GM19328 (cell line): ENCODE results near the gene COL6A1.
"Not testable (repeated sequence)": the region's sequence is repeated elsewhere in the genome, so short reads cannot be mapped to it uniquely, and the experiment has no call there.

Experiments
- ATAC-seq: cut with Tn5 transposase; IDR thresholded peaks from one replicate; pipeline ENCODE4 v1.9.1; 2021; ENCODE audit warnings: mild to moderate bottlenecking, moderate library complexity; ENCODE audit not compliant: unreplicated experiment

Gene COL6A1

DNA sequence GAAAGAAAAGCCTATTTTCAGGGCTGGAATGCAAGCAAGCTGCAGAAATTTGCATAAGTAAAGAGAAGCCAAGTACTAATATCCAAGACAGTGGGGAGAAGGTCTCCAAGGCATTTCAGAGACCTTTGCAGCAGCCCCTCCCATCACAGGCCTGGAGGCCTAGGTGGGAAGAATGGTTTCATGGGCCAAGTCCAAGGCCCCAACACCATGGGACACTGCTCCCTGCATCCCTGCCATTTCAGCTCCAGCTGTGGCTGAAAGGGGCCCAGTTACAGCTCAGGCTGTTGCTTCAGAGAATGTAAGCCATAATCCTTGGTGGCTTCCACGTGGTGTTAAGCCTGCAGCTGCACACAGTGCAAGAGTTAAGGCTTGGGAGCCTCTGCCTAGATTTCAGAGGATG is 16.9 kb upstream of the COL6A1 start:
- no peak for ATAC-seq

DNA sequence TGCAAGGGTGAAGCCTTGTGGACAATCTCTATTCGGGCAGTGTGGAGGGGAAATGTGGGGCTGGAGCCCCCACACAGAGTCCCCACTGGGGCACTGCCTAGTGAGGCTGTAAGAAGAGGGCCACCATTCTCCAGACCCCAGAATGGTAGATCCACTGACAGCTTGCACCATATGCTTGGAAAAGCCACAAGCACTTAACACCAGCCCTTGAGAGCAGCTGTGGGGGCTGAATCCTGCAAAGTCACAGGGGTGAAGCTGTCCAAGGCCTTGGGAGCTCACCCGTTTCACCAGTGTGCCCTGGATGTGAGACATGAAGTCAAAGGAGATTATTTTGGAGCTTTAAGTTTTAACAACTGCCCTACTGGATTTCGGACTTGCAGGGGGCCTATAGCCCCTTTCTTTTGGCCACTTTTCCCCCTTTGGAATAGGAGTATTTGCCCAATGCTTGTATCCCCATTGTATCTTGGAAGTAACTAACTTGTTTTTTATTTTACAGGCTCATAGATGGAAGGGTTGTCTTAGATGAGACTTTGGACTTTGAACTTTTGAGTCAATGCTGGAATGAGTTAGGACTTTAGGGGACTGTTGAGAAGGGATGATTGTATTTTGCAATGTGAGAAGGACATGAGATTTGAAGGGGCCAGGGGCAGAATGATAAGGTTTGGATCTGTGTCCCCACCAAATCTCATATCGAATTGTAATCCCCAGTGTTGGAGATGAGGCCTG is 16.3 kb upstream of the COL6A1 start:
- no peak for ATAC-seq

DNA sequence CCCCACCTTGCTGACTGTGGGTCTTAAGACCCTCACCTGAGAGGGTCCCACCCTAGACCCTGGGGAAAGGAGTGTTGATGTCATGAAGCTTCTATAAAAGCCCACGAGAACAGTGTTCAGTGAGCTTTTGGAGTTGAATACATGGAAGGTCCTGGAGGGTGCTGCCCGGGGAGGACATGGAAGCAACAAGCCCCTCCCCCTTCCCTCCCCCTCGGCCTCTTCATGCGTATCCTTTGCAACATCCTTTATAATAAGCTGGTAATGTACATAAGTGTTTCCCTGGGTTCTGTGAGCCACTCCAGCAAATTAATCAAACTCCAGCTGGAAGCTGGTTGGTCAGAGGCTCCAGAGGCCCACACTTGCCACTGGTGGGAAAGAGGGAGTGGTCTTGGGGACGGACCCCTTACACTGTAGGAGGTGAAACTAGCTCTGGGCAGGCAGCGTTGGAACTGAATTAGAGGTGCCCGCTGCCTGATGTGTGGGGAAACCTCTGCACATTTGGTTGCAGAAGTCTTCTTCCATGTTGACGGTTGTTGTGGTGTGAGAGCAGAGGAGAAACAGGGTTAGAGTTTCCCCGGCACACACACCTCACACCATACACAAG is 14.7 kb upstream of the COL6A1 start:
- ATAC-seq, result no peak

DNA sequence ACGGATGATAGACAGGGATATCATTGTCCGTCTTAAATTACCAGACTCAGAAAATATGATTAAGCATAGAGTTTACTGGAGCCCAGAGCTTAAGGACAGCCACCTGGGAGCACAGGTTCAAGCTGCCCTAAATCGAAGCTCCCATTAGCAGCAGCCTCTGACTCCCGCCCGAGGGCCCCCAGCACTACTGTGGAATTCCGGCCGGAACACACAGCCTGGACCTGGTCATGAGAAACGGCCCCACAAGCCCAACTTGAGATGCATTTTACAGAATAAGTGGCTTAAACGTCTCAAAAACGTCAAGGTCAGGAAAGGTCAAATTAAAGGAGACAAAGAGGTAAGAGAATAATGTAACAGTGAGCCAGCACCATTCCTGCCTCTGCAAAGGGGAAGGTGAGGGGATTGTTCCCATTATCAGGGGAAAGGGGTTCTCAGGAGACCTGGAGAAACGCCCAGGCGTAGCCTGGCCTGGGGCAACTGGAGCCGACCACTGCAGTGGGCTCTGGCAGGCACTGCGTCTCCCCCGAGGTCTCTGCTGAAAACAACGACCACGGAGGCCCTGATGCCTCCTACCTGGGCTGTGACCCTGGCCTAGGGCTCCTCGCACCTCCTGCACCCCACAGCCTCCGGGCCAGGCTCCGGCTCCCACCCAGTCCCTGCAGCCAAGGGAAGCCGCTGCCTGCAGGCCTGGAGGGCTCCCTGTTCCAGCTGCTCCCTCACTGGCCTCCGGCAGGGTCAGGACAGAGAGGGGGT is 11.5 kb upstream of the COL6A1 start:
- ATAC-seq, result no peak

DNA sequence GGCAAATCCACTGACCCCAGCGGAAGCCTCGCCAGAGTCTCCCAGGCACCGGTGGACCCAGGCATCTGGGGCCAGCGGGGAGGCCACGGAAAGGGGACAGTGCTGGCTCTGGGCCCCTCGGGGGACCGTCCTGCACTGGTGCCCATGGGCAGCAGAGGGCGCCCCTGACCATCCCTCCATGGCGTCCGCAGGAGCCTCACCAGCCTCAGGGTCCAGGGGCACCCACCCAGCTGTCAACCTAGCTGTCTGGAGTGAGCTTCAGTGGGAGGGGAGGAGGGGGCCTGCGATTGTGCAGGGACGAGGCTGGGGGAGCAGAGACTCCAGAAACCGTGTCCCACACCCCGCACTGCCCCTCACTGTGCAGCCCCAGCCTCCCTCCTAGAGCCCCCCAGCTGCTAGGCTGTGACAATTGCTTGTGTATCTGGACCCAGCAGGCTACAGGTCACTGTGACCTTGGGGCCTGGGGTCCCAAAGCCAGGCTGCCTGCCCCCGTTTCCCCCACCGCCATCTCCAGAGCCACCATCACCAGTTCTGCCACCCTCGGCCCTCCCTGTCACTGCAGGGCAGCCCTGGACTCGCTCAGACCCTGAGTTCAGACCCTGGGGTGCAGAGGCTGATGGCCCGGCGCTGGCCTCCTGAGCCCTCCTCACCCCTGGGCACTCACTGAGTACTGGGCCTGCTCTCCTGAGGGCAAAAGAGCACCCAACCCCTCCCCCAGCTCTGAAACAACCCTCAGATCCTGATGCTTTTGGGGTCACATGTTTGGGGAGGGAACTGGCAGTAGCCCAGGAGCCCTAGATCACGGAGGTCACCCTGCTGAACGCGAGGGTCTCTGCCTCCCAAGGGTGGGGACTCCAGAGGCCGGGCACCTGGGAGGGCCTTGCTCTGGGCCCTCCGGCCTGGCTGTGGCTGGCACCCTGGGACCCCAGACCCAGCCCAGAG is 10.6 kb upstream of the COL6A1 start:
- no peak for ATAC-seq

DNA sequence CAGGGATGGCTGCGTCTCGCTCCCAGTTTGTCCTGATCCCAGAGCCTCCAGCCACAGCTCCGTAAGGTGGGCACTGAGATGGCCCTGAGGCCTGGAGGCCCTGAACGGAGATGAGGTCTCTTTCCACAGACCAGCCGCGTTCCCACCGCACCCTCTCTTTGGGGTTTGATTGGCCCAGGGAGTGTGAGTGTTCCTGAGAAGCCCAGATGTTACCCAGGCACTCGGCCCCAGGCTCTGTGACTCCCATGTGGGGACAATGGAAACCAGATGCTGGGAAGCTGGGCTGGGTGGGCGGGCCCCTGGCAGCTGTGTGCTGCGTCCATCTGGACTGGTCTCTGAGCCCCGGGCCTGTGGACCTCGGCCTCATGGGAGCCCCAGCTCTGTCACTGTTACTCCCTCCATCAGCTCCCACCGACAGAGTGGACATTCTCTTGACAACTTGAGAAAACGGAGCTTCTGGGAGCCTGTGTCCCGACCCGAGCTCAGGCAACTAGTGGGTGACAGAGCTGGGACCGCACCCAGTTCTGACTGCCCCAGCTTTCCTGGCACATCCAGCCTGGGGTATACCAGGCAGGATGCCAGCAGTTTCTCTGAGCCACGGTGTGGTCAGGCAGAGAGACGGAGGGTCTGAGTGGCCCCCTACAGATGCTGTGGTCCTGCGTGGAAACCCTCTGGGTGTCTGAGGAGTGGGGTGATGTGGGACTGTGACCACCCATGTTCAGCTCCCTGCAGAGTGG is 9.8 kb upstream of the COL6A1 start:
- ATAC-seq, result no peak

DNA sequence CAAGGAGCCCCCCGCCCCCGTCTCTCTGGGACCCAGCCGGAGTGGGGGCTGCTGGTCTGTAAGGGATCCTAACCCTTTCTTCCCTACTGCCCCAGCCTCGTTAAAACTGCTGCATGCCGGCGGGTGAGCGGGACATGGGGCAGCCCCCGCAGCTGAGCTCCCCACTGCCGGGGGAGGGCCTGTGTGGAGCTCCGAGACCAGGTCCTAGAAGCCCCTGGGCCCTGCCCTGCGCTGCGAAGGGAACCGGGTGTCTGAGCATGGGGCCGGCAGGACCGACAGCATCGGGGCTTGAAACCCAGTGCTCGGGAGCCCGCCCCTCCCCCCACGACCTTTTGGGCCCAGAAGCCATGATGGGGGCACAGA is 9.2 kb upstream of the COL6A1 start:
- ATAC-seq, result no peak

DNA sequence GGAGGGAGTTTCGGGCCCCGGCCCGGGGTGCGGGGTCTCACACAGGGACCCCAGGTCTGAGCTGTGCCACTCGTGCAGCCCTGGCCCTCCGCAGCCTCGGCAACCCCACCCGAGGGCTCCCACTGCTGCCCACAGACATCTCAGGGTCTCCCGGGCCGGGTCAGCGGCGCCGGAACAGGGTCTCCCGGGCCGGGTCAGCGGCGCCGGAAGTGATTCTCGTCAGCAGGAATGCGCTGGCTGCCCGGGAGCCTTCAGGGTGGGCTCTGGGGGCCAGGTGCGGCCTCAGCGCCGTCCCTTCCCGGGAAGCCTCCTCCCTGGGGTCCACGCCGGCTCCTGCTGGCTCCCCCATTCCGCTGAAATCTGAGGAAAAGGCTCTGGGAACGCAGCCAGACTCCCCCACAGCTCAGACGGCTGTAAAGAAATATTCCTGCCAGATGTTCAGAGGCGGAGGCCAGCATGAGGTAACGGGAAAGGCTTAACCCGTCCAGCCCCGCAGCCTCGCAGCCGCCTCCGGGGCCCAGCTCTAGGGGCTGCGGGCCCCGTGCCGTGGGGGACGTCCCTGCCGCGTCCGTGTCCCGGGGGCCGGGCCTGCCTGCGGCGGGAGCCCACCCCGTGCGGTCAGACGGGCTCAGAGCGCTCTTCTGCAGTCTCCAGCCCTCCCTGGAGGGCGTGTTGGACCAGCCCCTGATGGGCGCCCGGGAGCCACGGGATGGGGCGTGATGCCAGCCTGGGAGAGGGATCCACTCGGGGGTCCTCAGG is 8.7 kb upstream of the COL6A1 start:
- ATAC-seq, result no peak

DNA sequence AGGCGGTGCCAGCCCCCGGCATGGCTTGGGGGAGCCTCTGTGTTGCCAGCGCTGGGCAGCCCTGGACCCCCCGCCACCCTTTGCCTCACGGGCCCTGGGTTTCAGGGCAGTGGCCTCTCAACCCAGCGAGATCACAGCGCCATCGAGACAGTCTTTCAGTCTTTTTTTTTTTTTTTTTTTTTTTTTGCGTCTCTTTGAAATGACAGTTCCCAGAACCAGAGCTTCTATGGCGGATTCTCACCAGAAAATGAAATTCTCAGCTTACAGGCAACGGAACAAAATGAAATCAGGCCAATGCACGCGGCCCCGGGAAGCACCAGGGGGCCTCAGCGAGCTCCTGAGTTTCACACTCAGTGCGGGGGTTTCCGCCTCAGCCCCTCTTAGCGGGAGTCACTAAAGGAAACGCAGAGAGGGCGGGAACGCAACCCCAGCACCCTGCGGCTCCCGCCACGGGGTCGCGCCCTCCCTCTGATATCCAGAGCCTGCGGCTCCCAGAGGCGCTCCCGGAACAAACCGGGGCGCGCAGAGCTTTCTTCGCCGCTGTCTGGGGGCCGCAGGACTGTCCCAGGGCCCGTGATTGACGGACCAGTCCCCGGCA is 8.0 kb upstream of the COL6A1 start:
- no peak for ATAC-seq

DNA sequence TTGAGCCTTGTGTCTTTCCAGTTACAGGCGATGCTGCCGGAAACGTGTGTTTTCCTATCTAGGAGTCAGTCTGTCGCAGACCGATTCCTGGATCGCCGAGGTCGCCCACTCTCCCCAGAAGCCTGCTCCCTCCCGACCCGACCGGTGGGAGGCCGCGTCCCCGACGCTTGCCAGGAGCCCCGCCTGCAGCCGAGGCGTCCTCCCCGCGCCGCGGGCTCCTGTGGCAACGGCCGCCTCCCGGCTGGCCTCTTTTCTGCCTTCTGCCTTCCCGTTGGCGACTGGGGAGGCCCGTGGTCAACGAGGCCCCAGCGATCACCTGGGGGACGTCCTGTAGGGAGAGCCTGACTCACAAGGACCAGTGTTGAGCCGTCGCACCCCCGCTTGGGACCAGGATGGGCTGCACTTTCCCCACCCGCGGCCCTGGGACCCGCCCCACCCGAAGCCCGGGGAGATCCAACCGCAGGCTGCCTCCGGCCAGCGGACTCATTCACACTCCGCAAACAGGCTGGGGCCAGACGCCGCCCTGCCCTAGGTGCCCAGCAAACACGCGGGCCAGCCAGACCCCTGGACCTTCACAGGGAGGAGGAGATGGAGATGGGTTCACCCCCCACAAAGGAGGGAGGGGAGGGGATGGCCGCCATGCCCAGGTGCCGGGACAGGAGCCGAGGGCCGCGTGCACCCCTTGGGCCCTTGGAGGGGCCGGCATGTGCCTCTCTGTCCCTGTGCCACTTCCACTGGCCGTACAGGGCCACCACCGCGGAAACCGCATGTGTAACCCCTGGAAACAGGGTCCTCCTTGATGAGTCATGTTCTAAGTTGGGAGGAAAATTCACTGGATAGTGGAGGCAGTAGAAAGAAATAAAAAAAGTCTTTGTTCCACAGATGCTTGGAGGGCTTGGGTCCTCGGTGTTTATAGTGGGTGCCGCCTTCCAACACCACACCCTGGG is 7.2 kb upstream of the COL6A1 start:
- ATAC-seq, result no peak

DNA sequence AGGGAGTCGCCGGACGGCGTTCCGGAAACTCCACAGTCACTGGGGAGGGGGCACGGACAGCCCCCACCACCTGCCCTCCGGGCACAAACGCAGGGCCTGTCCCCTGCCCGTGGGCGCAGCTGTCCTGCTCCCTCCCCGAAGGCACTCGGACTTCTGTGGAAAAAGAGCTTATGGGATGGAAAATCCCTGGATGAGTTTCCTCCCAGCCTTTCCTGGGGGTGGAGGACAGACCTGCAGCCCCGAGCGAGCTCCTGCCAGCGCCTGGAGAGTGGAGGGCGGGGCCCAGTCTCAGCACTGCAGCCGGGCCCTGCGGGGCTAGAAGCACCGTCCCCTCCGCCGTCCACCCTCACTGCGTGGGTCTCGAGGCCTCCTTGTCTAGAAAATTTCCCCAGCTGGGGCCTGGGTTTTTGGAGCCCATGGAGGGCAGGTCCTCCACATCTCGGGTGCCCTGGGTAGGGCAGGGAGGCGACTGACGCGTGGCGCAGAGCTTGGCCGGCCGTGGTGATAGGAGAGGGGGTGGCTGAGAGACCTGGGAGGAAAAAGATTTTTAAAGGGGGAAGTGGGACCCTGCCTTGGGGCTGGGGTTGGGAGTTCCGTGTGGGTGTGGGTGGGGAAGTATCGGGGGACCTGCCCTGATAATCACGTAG is 6.4 kb upstream of the COL6A1 start:
- ATAC-seq, result no peak

DNA sequence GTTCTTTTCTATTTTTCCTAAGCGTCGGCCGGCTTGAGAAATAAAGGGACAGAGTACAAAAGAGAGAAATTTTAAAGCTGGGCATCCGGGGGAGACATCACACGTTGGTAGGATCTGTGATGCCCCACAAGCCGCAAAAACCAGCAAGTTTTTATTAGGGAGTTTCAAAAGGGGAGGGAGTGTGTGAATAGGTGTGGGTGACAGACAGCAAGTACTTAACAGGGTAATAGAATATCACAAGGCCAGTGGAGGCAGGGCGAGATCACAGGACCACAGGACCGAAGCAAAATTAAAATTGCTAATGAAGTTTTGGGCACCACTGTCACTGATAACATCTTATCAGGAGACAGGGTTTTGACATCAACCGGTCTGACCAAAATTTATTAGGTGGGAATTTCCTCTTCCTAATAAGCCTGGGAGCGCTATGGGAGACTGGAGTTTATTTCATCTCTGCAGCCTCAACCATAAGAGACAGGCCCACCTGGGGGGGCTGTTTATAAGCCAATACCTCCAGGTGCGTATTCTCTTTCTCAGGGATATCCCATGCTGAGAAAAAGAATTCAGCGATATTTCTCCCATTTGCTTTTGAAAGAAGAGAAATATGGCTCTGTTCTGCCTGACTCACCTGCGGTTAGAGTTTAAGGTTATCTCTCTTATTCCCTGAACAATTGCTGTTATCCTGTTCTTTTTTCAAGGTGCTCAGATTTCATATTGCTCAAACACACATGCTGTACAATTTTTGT is 5.7 kb upstream of the COL6A1 start:
- not testable (repeated sequence) for ATAC-seq

DNA sequence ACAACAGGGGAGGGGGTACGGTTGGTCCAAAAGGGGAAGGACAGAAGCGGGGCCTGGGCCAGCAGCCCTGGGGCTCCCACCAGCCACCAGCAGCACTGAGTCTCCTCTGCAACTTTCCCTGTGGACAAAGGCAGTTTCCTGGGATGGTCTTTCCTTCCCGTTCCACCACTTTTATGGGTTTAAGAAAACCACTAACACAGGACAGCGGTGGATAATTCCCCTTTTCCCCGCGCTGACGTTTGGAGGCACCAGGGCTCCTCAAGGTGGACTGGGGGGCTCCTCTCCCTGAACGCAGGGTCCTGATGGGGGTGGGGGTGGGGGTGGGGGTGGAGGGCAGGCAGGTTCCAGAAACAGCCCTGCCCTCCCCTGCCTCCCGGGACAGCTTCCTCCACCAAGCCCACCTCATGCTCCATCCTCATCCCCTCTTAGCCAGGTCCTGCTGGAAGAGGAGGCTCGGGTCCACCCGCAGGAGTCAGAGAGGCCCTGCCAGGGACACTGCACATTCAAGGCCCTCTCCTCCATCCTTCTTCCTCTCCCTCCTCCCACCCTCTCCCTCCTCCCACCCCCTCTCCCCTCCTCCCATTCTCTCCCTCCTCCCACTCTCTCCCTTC is 4.8 kb upstream of the COL6A1 start:
- no peak for ATAC-seq

DNA sequence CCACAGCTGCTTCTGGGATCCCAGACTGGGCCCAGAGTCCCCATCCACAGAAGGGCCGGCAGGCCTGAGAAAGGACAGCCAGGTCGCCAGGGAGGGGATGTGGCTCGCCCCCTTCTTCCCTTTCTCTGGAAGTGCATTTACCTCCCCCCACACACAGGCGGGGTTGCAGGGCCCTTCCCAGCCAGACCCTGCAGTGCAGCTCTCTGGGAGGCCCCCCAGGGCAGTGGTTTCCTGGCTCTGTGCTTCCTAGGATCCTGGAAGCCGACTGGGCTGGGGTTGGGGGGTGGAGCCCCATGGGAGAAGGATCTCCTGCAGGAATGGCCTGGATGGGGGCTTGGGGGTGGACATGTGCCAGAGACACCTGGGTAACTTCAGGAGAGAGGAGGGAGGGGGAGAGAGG is 4.2 kb upstream of the COL6A1 start:
- ATAC-seq, result no peak

DNA sequence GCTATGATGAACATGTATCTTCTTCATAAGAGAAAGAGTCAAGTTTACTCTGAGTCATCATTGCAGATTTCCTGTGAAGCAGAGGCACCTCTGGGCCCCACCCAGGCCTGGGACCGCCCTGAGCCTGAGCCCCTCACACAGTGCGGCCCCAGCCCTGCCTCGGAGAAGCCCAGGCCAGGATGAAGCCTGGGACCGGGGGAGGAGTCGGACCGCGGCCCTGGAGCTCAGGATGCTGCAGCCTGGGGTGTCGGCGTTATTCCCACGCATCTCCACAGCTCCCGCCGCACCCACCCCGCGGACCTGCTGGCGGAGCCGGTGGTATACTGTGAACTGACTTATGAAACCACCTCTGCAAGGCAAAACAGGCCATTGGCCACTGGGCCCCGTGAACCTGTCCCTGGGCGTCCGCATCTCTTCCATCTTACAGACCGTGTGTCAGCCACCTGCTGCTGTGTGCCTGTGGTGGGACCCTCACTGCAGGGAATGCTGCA is 2.4 kb upstream of the COL6A1 start:
- ATAC-seq, result no peak

DNA sequence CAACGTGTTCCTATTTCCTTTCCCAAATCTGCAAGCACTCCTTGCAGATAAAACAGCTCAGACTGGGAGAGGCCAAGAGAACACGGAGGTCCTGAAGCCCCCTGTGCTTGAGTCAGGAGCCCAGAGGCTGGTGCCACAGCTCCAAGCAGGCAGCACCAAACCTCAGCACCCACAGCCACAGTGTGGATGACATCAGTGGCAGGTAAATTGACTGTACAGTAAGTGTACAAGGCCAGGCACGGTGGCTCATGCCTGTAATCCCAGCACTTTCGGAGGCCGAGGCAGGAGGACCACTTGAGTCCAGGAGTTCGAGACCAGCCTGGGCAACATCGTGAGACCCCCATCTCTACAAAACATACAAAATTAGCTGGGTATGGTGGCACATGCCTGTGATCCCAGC is 1.9 kb upstream of the COL6A1 start:
- no peak for ATAC-seq
